Keratinocyte (primary cell): ENCODE measurements around the gene USP44.

Experiments
- EZH2 ChIP-seq: IDR thresholded peaks from one replicate; pipeline ENCODE4 v1.6.1; 2012; ENCODE audit warnings: inconsistent platforms, mild to moderate bottlenecking, low read length, moderate library complexity
- TF ChIP-seq, protein P1 (sequence below), 3 experiments: IDR thresholded peaks in 1 of 3; conservative IDR thresholded peaks in 1 of 3; optimal IDR thresholded peaks in 1 of 3; 2 replicates in 2 of 3; 3 replicates in 1 of 3; pipeline versions ENCODE3 to v1.5.1; 2011; ENCODE audit warnings: low read length in 3 of 3, mild to moderate bottlenecking in 3 of 3, moderate library complexity in 2 of 3, control low read depth in 1 of 3, inconsistent platforms in 1 of 3; ENCODE audit not compliant: insufficient read depth in 2 of 3; ENCODE audit errors: extremely low read depth in 1 of 3

DNA sequence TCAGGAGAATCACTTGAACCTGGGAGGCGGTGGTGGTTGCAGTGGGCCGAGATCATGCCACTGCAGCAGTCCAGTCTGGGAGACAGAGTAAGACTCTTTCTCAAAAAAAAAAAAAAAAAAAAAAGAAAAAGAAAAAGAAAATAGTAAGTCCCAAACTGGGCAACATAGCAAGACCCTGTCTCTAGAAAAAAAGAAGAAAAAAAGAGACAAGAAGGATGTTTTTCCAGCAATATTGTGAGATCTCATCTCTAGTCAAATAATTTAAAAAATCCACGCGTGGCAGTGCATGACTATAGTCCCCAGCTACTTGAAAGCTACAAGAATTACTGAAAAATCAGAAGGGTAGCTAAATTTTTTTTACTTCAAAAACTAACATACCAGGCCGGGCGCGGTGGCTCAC lies 8.0 kb downstream of the USP44 start:
- TF ChIP-seq, protein P1, sequence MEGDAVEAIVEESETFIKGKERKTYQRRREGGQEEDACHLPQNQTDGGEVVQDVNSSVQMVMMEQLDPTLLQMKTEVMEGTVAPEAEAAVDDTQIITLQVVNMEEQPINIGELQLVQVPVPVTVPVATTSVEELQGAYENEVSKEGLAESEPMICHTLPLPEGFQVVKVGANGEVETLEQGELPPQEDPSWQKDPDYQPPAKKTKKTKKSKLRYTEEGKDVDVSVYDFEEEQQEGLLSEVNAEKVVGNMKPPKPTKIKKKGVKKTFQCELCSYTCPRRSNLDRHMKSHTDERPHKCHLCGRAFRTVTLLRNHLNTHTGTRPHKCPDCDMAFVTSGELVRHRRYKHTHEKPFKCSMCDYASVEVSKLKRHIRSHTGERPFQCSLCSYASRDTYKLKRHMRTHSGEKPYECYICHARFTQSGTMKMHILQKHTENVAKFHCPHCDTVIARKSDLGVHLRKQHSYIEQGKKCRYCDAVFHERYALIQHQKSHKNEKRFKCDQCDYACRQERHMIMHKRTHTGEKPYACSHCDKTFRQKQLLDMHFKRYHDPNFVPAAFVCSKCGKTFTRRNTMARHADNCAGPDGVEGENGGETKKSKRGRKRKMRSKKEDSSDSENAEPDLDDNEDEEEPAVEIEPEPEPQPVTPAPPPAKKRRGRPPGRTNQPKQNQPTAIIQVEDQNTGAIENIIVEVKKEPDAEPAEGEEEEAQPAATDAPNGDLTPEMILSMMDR (optimal IDR thresholded peaks at IDR 0.05 in 1 of 3, IDR thresholded peaks at IDR 0.05 in 1 of 3, conservative IDR thresholded peaks at IDR 0.05 in 1 of 3; ENCODE audit: extremely low read depth in 1 of 3, insufficient read depth in 2 of 3, low read length in 3 of 3), result no peak
- no peak for TF ChIP-seq EZH2
